ENCODE data around the gene FAF1. TPM values are rescaled to one million over a fixed set of nuclear protein-coding genes. Genes with fewer than 3 reads are reported as not detected.

Gene FAF1
- total RNA-seq, 4 donors from 2014 or later, result 46.1 to 72.2 (median 52.2) TPM

- no peak for TF ChIP-seq CTCF (IDR thresholded peaks at IDR 0.05; ENCODE audit: low read depth)
Measured at GRCh38 chr1:50750021-50750619, 209.9 kb downstream of the FAF1 start.

- TF ChIP-seq CTCF (IDR thresholded peaks at IDR 0.05; ENCODE audit: low read depth), result no peak
Measured at GRCh38 chr1:50747394-50747793, 212.7 kb downstream of the FAF1 start.

DNA sequence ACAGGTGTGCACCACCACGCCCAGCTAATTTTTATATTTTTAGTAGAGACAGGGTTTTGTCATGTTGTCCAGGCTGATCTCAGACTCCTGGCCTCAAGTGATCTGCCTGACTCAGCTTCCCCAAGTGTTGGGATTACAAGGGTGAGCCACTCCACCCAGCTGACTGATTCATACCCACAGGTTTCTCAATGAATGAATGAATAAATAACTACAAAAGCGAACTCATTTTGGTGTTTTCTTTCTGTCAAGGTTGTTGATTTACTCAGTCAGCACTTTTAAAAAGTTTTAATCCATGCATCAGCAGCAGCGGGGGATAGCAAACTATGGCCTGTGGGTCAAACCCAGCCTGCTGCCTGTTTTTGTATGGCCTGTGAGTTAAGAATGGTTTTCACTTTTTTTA lies 217.5 kb downstream of the FAF1 start:
- TF ChIP-seq CTCF (IDR thresholded peaks at IDR 0.05; ENCODE audit: low read depth), result no peak

DNA sequence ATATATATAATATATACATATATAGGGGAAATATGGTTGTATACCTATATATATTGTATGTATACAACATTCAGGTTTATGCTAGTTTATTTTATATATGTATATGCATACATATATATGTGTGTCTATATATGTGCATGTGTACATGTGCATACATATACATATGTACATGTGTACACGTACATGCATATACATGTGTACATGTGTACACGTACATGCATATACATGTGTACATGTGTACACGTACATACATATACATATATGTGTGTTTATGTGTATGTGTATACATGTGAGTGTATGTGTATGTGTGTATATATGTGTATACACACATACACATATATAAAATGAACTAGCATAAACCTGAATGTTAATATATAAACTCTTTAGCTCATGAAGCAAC lies 220.9 kb downstream of the FAF1 start:
- TF ChIP-seq CTCF (IDR thresholded peaks at IDR 0.05; ENCODE audit: low read depth), result no peak

DNA sequence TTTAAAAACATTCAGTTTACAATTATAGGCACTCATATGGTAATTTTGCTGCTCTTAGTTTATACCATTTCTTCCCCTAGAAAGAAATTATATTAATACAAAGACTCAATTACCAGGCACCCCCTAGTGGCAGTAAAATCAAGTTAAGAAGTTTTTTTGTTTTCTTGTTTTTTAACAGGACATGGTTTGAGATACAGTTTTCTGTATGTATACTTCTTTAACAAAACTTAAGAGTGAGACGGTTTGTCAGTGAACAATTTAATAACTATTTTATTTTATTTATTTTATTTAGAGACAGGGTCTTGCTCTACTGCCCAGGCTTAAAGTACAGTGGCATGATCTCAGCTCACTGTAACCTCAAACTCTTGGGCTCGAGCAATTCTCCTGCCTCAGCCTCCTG lies 224.6 kb downstream of the FAF1 start:
- TF ChIP-seq CTCF (IDR thresholded peaks at IDR 0.05; ENCODE audit: low read depth), result no peak

DNA sequence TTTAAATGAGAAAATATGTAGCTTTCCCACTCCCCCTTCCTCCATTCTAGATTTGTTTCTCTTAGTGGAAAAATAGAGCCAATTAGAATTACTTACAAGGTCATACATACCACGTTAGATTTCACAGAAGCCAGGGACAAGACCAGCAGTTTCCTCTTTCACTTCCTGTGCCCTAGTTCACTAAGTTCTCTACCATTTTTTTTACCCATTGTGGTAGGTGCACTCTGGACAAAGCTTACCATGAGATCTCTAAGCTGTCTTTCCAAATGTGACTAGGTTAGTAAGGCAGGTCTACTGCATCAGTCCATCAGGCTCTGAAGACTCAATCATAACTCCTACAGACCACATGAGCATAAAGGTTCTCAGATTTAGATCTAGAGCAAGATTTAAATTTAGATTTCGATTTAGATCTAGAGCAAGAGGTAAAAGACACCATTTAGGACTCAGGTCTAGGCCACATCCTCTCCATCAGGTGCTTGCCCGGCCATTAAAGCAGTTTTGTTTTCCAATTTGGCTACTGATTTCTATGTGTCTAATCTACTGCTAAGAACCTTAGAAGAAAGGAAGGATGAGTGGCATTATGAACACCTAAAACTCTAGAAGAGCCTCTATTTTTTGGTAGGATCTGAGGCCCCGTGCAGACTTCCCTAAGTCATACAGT lies 235.3 kb downstream of the FAF1 start:
- no peak for TF ChIP-seq CTCF (IDR thresholded peaks at IDR 0.05; ENCODE audit: low read depth)

DNA sequence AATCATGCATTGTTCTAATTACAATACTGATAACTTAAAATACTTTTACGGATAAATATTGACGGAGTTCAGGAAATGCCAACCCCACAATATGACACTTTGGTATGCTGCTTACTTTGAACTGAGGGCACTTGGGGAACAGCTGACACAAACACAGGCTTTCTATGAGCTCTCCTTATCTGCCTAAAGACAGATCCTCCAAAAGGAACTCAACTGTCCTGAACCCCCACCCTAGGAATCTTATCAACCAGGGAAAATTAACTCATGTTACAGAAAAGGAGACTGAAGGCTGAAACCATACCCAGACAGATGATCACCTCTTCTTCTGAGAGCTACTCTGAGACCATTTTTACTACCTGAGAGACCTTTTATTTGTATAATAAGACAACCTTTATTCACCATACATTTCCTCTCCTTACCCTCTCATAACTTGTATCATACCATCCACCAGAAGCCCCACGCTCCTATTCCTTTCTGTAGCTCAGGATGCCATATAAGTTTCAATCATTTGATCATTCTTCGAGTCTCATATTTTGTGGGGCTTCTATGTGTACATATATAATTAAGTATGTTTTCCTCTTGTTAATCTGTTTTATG lies 239.5 kb downstream of the FAF1 start:
- TF ChIP-seq CTCF (IDR thresholded peaks at IDR 0.05; ENCODE audit: low read depth), result no peak
